Measurements from ENCODE around the gene POTEM. TPM values are rescaled to one million over a fixed set of nuclear protein-coding genes. Genes with fewer than 3 reads are reported as not detected.
"Not testable (repeated sequence)": the region's sequence is repeated elsewhere in the genome, so short reads cannot be mapped to it uniquely, and the experiment has no call there.

The POTEM gene
- total RNA-seq (not detected), polyA plus RNA-seq (not detected)

GRCh38 chr14:18967134-18967533, at the start of gene POTEM:
POTEM (plus strand) TSS chr14:18967434; CDS start chr14:18967486, 52 bp downstream.
- WGBS, 2 donors, result no CpG with 5 or more reads among the region's 13 CpGs
- H3K36me3 ChIP-seq; intact Hi-C loops (cut with DNase I); H3K4me3 ChIP-seq; DNase-seq; H3K27me3 ChIP-seq; H3K4me1 ChIP-seq; H3K9me3 ChIP-seq; H3K27ac ChIP-seq: not testable (repeated sequence)

DNA sequence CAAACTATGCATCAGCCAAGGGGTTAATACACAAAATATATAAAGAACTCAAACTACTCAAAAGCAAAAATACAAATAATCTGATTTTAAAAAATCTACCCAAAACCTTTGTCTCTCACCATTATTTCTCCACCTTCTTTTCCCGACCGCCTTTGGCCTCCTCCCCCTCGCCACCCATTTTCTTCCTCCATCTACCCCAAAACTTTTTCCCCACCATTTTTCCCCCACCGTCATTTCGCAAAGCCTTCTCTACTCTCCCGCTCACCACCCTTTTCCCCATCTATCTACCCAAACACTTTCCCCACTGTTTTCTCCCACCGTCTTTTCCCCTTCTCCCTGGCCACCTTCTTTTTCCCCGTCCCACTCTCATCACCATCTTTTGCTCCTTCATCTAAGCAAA, 48.9 kb upstream of the POTEM start:
- DNase-seq; intact Hi-C loops (cut with DNase I); H3K27me3 ChIP-seq; H3K36me3 ChIP-seq; H3K4me3 ChIP-seq; H3K4me1 ChIP-seq; H3K27ac ChIP-seq; H3K9me3 ChIP-seq: not testable (repeated sequence)
- WGBS, 2 donors, result 80 to 89% methylated on average over 2 to 7 of the region's 8 CpGs

- DNase-seq; H3K27me3 ChIP-seq; H3K27ac ChIP-seq; H3K36me3 ChIP-seq; H3K4me3 ChIP-seq; intact Hi-C loops (cut with DNase I); H3K4me1 ChIP-seq; H3K9me3 ChIP-seq: not testable (repeated sequence)
- 81 to 95% methylated on average over 3 of the region's 19 CpGs for WGBS, 2 donors
These were observed 47.2 kb upstream of the POTEM start for GRCh38 chr14:18920052-18920451.

DNA sequence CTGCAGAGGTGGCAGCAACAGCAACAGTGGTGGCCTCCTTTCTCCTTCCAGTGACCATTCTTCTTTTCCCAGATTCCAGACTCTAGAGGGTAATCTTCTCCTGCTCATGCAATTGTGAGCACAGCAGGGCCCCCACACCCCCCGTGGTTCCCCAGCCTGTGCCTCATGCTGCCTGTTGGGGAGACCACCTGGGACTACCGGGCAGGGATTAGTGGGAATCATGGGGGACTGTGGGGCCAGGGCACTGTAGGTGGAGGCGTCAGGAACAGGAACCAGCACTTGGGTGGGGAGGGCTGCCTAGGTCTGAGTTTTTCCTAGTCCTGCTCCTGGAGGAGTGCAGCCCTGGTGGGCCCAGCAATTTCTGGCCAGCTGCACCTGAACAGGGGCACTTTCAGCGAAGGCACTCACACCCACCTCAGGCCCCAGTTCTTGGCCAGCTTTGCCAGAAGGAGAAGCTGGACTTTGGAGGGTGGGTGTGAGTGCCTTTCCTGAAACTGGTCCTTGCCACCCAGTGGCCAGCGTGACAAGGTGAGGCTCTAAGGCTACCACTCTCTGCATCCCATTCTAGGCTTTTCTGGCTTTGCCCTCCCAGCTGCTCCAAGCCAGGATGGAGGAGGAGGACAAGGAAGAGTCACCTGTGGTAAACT, 46.1 kb upstream of the POTEM start:
- H3K4me3 ChIP-seq; DNase-seq; intact Hi-C loops (cut with DNase I); H3K36me3 ChIP-seq; H3K4me1 ChIP-seq; H3K27me3 ChIP-seq; H3K9me3 ChIP-seq; H3K27ac ChIP-seq: not testable (repeated sequence)
- WGBS, 2 donors, result 79 to 80% methylated on average over 2 of the region's 5 CpGs

GRCh38 chr14:18936848-18937247, 30.4 kb upstream of the POTEM start:
- H3K27me3 ChIP-seq; H3K4me3 ChIP-seq; intact Hi-C loops (cut with DNase I); DNase-seq; H3K36me3 ChIP-seq; H3K9me3 ChIP-seq; H3K4me1 ChIP-seq; H3K27ac ChIP-seq: not testable (repeated sequence)
- 87 to 88% methylated on average over 3 of the region's 9 CpGs for WGBS, 2 donors

- DNase-seq; H3K27me3 ChIP-seq; intact Hi-C loops (cut with DNase I); H3K27ac ChIP-seq; H3K36me3 ChIP-seq; H3K9me3 ChIP-seq; H3K4me1 ChIP-seq; H3K4me3 ChIP-seq: not testable (repeated sequence)
- WGBS, 2 donors, result no CpG with 5 or more reads among the region's 2 CpGs
These were observed 28.5 kb upstream of the POTEM start for GRCh38 chr14:18938733-18939132.

GRCh38 chr14:18949939-18950338, 17.3 kb upstream of the POTEM start:
- H3K27me3 ChIP-seq; H3K4me1 ChIP-seq; H3K9me3 ChIP-seq; H3K27ac ChIP-seq; H3K36me3 ChIP-seq; intact Hi-C loops (cut with DNase I); H3K4me3 ChIP-seq: not testable (repeated sequence)
- 75 to 81% methylated on average over 2 of the region's 6 CpGs for WGBS, 2 donors
- peak; percentile 33 for DNase-seq

DNA sequence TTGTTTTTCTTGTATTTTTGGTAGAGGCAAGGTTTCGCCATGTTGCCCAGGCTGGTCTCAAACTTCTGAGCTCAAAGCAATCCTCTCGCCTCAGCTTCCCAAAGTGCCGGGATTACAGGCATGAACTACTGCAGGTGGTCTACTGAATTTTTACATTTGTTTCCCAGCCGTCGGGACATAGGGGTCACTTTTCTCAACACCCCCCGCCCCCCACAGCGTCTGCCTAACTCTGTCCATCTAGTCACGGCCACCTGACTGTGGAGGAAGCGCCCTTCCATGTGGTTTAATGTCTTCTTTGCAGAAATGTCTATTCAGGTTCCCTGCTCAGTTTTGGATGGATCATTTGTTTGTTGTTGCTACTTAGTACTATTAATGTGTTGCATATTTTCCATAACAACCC, 14.1 kb upstream of the POTEM start:
- H3K36me3 ChIP-seq; intact Hi-C loops (cut with DNase I); H3K9me3 ChIP-seq; H3K27ac ChIP-seq; H3K4me3 ChIP-seq; H3K27me3 ChIP-seq; H3K4me1 ChIP-seq: not testable (repeated sequence)
- WGBS, 2 donors, result 81 to 82% methylated on average over 9 of the region's 9 CpGs
- DNase-seq, result peak; percentile 48

- H3K9me3 ChIP-seq; DNase-seq; H3K4me3 ChIP-seq; H3K36me3 ChIP-seq; H3K27me3 ChIP-seq; intact Hi-C loops (cut with DNase I); H3K27ac ChIP-seq; H3K4me1 ChIP-seq: not testable (repeated sequence)
- WGBS, 2 donors, result 63 to 66% methylated on average over 4 of the region's 6 CpGs
These were observed 11.4 kb upstream of the POTEM start for GRCh38 chr14:18955816-18956215.

DNA sequence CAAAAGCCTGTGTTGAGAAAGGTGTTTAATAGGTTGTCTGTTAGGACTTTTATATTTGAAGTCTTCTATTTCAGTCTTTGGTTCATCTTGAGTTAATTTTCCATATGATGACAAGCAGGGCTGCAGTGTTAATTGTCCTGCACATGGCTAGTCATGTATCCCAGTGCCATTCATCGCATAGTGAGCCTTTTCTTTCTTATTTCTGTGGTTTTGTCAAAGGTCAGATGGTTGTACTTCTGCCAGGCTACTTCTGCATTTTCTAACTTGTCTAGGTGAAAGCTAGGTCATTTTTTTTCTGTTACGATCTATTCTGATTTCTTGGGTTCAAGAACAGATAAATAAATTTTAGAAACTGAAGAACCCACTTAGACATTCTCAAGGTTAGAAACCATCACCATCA, 5.7 kb upstream of the POTEM start:
- H3K27ac ChIP-seq; intact Hi-C loops (cut with DNase I); H3K4me3 ChIP-seq; H3K27me3 ChIP-seq; H3K4me1 ChIP-seq; H3K9me3 ChIP-seq; DNase-seq; H3K36me3 ChIP-seq: not testable (repeated sequence)
- WGBS, 2 donors, result 22 to 65% methylated on average over 1 of the region's 2 CpGs

DNA sequence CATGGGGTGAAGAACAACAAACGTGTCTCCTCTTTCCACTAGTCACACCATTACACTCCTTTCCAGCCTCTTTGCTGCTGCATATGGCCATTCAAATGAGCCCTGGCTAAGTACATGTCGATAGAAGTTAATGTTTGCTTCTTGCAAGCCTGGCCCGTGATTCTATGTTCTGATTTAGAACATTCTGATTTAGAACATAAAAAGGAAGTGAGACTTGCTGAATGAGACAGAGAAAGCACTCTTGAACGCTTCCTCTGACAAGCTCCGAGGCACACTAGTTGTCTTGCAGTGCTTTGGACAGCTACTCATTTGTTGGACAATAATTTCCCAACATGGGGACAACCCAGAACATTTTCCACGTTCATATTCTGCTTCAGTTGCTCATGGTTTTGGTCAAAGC, 5.1 kb upstream of the POTEM start:
- H3K4me1 ChIP-seq; intact Hi-C loops (cut with DNase I); H3K4me3 ChIP-seq; H3K9me3 ChIP-seq; H3K36me3 ChIP-seq; DNase-seq; H3K27me3 ChIP-seq; H3K27ac ChIP-seq: not testable (repeated sequence)
- WGBS, 2 donors, result no CpG with 5 or more reads among the region's 6 CpGs

GRCh38 chr14:18963276-18963675, 4.0 kb upstream of the POTEM start:
- H3K27ac ChIP-seq; intact Hi-C loops (cut with DNase I); H3K27me3 ChIP-seq; H3K36me3 ChIP-seq; DNase-seq; H3K4me3 ChIP-seq; H3K9me3 ChIP-seq; H3K4me1 ChIP-seq: not testable (repeated sequence)
- WGBS, 2 donors, result 90 to 92% methylated on average over 5 of the region's 6 CpGs

DNA sequence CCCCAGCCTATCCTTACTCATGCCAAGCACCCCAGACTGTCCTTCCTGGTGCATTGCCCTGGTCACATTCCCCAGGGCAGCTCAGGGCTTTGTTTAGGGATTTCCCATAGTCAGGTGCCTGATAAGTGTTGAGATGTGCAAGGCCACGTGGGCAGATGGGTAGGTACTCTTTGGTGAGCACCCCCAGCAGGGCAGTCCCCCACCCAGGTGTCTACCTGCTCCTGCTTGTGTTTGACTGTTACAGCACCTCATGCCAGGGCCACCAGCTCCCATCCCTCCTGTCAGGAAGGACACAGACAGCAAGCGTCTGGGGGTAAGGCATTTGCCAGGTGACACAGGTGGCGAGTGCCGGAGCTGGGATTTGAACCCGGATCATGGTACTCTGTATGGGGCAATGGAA, 2.4 kb upstream of the POTEM start:
- H3K4me3 ChIP-seq; H3K4me1 ChIP-seq; DNase-seq; H3K27me3 ChIP-seq; H3K36me3 ChIP-seq; H3K9me3 ChIP-seq; H3K27ac ChIP-seq; intact Hi-C loops (cut with DNase I): not testable (repeated sequence)
- no CpG with 5 or more reads among the region's 5 CpGs for WGBS, 2 donors

DNA sequence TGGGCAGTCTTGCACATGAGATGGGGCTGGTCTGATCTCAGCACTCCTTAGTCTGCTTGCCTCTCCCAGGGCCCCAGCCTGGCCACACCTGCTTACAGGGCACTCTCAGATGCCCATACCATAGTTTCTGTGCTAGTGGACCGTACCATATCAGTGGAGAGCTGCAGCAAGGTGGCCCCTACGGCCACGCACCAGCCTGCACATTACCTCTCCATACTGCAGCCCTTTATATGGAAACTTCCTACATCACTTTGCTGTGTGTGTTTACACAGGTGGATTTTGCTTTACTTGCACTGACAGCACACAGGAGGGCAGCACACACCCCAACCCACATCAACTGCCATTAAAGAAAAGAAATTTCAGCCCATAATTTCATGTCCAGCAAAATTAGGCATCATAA, 35.3 kb downstream of the POTEM start:
- H3K36me3 ChIP-seq; H3K4me1 ChIP-seq; H3K27me3 ChIP-seq; H3K9me3 ChIP-seq; H3K4me3 ChIP-seq; H3K27ac ChIP-seq; intact Hi-C loops (cut with DNase I); DNase-seq: not testable (repeated sequence)
- WGBS, 2 donors, result 80 to 82% methylated on average over 3 of the region's 3 CpGs

Measured in sigmoid colon (tissue), 7 donors.